K562 (cell line): ENCODE measurements around the gene RXRB. TPM values are rescaled to one million over a fixed set of nuclear protein-coding genes. Genes with fewer than 3 reads are reported as not detected.

Experiments
- ARNT ChIP-seq, 2 experiments: fragments of 450-650 bp; IDR thresholded peaks; 2 replicates each; pipeline ENCODE4 v1.6.1; 2016; ENCODE audit warnings: mild to moderate bottlenecking in 1 of 2
- E2F6 ChIP-seq, 2 experiments: IDR thresholded peaks; 2 replicates each; pipeline ENCODE4 v1.6.1; 2011; ENCODE audit warnings: borderline replicate concordance in 1 of 2, control low read depth in 1 of 2, low read depth in 1 of 2, low read length in 1 of 2, mild to moderate bottlenecking in 1 of 2, mixed read lengths in 1 of 2, moderate library complexity in 1 of 2; ENCODE audit not compliant: insufficient read depth in 1 of 2, insufficient read length in 1 of 2, poor library complexity in 1 of 2, severe bottlenecking in 1 of 2; ENCODE audit errors: extremely low read depth in 1 of 2
- FOSL1 ChIP-seq: fragments of 200-800 bp; sonication (Bioruptor generic); conservative IDR thresholded peaks from 2 replicates; pipeline ENCODE4 v1.6.1; 2016; ENCODE audit warnings: missing genetic modification characterization, missing compliant biosample characterization
- GABPB2 ChIP-seq: fragments of 250-450 bp; sonication (Bioruptor Pico); conservative IDR thresholded peaks from 2 replicates; pipeline ENCODE4 v1.5.1; 2021; ENCODE audit warnings: mild to moderate bottlenecking
- KLF1 ChIP-seq: fragments of 450-650 bp; IDR thresholded peaks from 2 replicates; pipeline ENCODE4 v1.6.1; 2016; ENCODE audit warnings: missing genetic modification characterization, missing compliant biosample characterization
- MEIS2 ChIP-seq: fragments of 450-650 bp; IDR thresholded peaks from 2 replicates; pipeline ENCODE4 v1.6.1; 2014; ENCODE audit warnings: mild to moderate bottlenecking; ENCODE audit not compliant: partially characterized antibody
- NFIX ChIP-seq: fragments of 250-450 bp; sonication (Bioruptor Pico); IDR thresholded peaks from 2 replicates; pipeline ENCODE4 v1.4.0; 2020; ENCODE audit warnings: low read depth, mild to moderate bottlenecking, moderate library complexity
- NFRKB ChIP-seq: fragments of 450-650 bp; IDR thresholded peaks from 2 replicates; pipeline ENCODE4 v1.6.1; 2016; ENCODE audit warnings: low read depth
- NR2C2 ChIP-seq, 2 experiments: fragments of 200-800 bp in 1 of 2; sonication (Bioruptor generic) in 1 of 2; sonication (generic) in 1 of 2; formaldehyde crosslinking in 1 of 2; IDR thresholded peaks; 2 replicates each; pipeline versions ENCODE4 v1.6.1 to v1.8.0; 2016 to 2022; ENCODE audit warnings: mild to moderate bottlenecking in 1 of 2, missing compliant biosample characterization in 1 of 2, missing genetic modification characterization in 1 of 2, missing genetic modification reagents in 1 of 2
- SMARCA5 ChIP-seq: fragments of 450-650 bp; IDR thresholded peaks from 2 replicates; pipeline ENCODE4 v1.6.1; 2016
- SP1 ChIP-seq: sonication (generic); formaldehyde crosslinking; IDR thresholded peaks from 2 replicates; pipeline ENCODE4 v1.8.1; 2022; ENCODE audit warnings: mild to moderate bottlenecking, missing genetic modification reagents
- TAF1 ChIP-seq: IDR thresholded peaks from 2 replicates; pipeline ENCODE4 v1.6.1; 2011; ENCODE audit warnings: mild to moderate bottlenecking, low read length, moderate library complexity; ENCODE audit not compliant: insufficient read depth, control insufficient read depth, severe bottlenecking; ENCODE audit errors: extremely low read depth
- TBP ChIP-seq: optimal IDR thresholded peaks from 2 replicates; pipeline ENCODE3; 2011; ENCODE audit warnings: low read depth, low read length, improper control_type of control experiment
- THAP7 ChIP-seq: fragments of 250-450 bp; sonication (Bioruptor Pico); IDR thresholded peaks from 2 replicates; pipeline ENCODE4 v1.5.0; 2021
- ZNF592 ChIP-seq: fragments of 450-650 bp; IDR thresholded peaks from 2 replicates; pipeline ENCODE4 v1.6.1; 2017; ENCODE audit warnings: antibody characterized with exemption, mild to moderate bottlenecking
- ZNF655 ChIP-seq: fragments of 250-450 bp; sonication (Bioruptor Pico); IDR thresholded peaks from 2 replicates; pipeline ENCODE4 v1.5.0; 2021
- ZNF696 ChIP-seq: fragments of 250-450 bp; sonication (Bioruptor Pico); conservative IDR thresholded peaks from 2 replicates; pipeline ENCODE4 v1.4.0; 2020; ENCODE audit warnings: mild to moderate bottlenecking, moderate library complexity
- ZNF785 ChIP-seq: fragments of 250-450 bp; sonication (Bioruptor Pico); IDR thresholded peaks from 2 replicates; pipeline ENCODE4 v1.4.0; 2020; ENCODE audit warnings: mild to moderate bottlenecking
- polyA plus RNA-seq, 8 experiments: library from polyadenylated mRNA; depleted of rRNA in 4 of 8; stranded (reverse) in 5 of 8; unstranded in 3 of 8; fragments of >200 nt; fragmentation: Nextera tagmentation in 2 of 8; fragmentation: Illumina TruSeq in 1 of 8; extraction: Ambion mirVana in 2 of 8; extraction: Trizol in 1 of 8; gene quantifications; 2 replicates each; pipeline versions ENCODE4 v1.2.1 to v1.2.3, GENCODE V29; 2011 to 2014; ENCODE audit warnings: inconsistent platforms in 1 of 8, missing spikeins in 1 of 8
- total RNA-seq, 7 experiments: library from RNA; depleted of rRNA in 6 of 7; stranded (reverse); fragments of >200 nt in 6 of 7; fragmentation: Illumina TruSeq in 2 of 7; extraction: Trizol in 2 of 7; gene quantifications; 2 replicates each; pipeline versions ENCODE4 v1.2.1 to v1.2.3, GENCODE V29; 2011 to 2021; ENCODE audit warnings: low replicate concordance in 1 of 7

The RXRB gene
- total and polyA plus RNA-seq, 9 of the 15 experiments (the other 6 are each of a cell fraction or from before 2014, with no cell fraction given), result 0.76 to 35.5 (median 18.4) TPM

GRCh38 chr6:33248643-33248931 is 48.1 kb upstream of the RXRB start (continued):
- peak; percentile 16; the same call in 1 of the 2 replicates for TF ChIP-seq THAP7 (CRISPR knock-in tag)
- no peak for TF ChIP-seq SP1
- TF ChIP-seq ZNF592, result peak; percentile 57; the same call in 1 of the 2 replicates
- 0 out of 2 replicates have a peak, but pooled peaks have one; percentile 64 for TF ChIP-seq SMARCA5
- TF ChIP-seq ZNF655 (CRISPR knock-in tag), result no peak
- no peak for TF ChIP-seq KLF1
- TF ChIP-seq NFRKB, result peak; percentile 81
- TF ChIP-seq TBP, result no peak
- no peak for TF ChIP-seq NFIX (CRISPR knock-in tag)
- TF ChIP-seq TAF1, result no peak
- TF ChIP-seq NR2C2 (CRISPR knock-in tag; IDR thresholded peaks at IDR 0.05), result peak; percentile 21; the same call in 1 of the 2 replicates
- TF ChIP-seq NR2C2 (tag; IDR thresholded peaks at IDR 0.05), result no peak
- TF ChIP-seq MEIS2, result no peak
- no peak for TF ChIP-seq ZNF785
- TF ChIP-seq E2F6 (IDR thresholded peaks at IDR 0.05; ENCODE audit: borderline replicate concordance in 1 of 2, extremely low read depth in 1 of 2, insufficient read depth in 1 of 2, insufficient read length in 1 of 2, low read depth in 1 of 2, low read length in 1 of 2, poor library complexity in 1 of 2, severe bottlenecking in 1 of 2), result peak in 1 of 2 experiments; percentile 41
- peak; percentile 43; the same call in 1 of the 2 replicates for TF ChIP-seq FOSL1
- peak; percentile 52 to 88; a peak in 2 of 4 replicates for TF ChIP-seq ARNT (IDR thresholded peaks at IDR 0.05)
- no peak for TF ChIP-seq GABPB2 (CRISPR knock-in tag)
- no peak for TF ChIP-seq ZNF696 (CRISPR knock-in tag)
